WTC11 (cell line): ENCODE data around the gene KCNIP4. TPM values are rescaled to one million over a fixed set of nuclear protein-coding genes. Genes with fewer than 3 reads are reported as not detected.

Experiments used
- ATAC-seq: fragments of 200-7000 bp; cut with Tn5 transposase; 2 replicates; pipeline ENCODE4 v1.10.0; 2021; ENCODE audit warnings: mild to moderate bottlenecking, moderate library complexity
- CTCF ChIA-PET: fragments of 300-600 bp; sonication (Branson Sonifier 250); formaldehyde crosslinking; loops from one replicate; lab custom pipeline; 2021; ENCODE audit warnings: antibody characterized with exemption; lab: Charles Lee
- POLR2A ChIA-PET: fragments of 350-600 bp; sonication (Branson Sonifier 250); formaldehyde crosslinking; loops from one replicate; lab custom pipeline; 2021; ENCODE audit warnings: antibody characterized with exemption; lab: Charles Lee
- DNase-seq: peaks from one replicate; pipeline ENCODE4 v3.0.0; 2021; ENCODE audit warnings: low spot score
- H3K27ac Mint-ChIP-seq: 2 replicates; pipeline ENCODE4 v1.8.0; 2021; ENCODE audit warnings: mixed read lengths
- H3K27me3 Mint-ChIP-seq: 2 replicates; pipeline ENCODE4 v1.8.0; 2021; ENCODE audit warnings: low read depth, mild to moderate bottlenecking, moderate library complexity, mixed read lengths
- H3K36me3 Mint-ChIP-seq: 2 replicates; pipeline ENCODE4 v1.8.0; 2021; ENCODE audit warnings: mixed read lengths
- H3K4me1 Mint-ChIP-seq: 2 replicates; pipeline ENCODE4 v1.8.0; 2022; ENCODE audit warnings: mixed read lengths
- H3K4me3 Mint-ChIP-seq: 2 replicates; pipeline ENCODE4 v1.8.0; 2021; ENCODE audit warnings: mild to moderate bottlenecking, moderate library complexity, mixed read lengths
- H3K9me3 Mint-ChIP-seq: 2 replicates; pipeline ENCODE4 v1.8.0; 2021; ENCODE audit warnings: mixed read lengths
- CREB1 ChIP-seq: sonication (generic); formaldehyde crosslinking; IDR thresholded peaks from 2 replicates; pipeline ENCODE4 v1.8.0; 2023; ENCODE audit warnings: mild to moderate bottlenecking, missing genetic modification reagents
- FOXK1 ChIP-seq: sonication (generic); formaldehyde crosslinking; IDR thresholded peaks from 2 replicates; pipeline ENCODE4 v1.8.0; 2022; ENCODE audit warnings: mild to moderate bottlenecking, moderate library complexity, missing genetic modification reagents
- HMGA2 ChIP-seq: fragments of 250-450 bp; sonication (Bioruptor Pico); IDR thresholded peaks from 2 replicates; pipeline ENCODE4 v1.4.0; 2021; ENCODE audit warnings: mild to moderate bottlenecking, moderate library complexity
- HMGXB4 ChIP-seq: sonication (generic); formaldehyde crosslinking; IDR thresholded peaks from 2 replicates; pipeline ENCODE4 v1.8.1; 2023; ENCODE audit warnings: mild to moderate bottlenecking, moderate library complexity, missing genetic modification reagents
- IRF2 ChIP-seq: sonication (generic); formaldehyde crosslinking; IDR thresholded peaks from 2 replicates; pipeline ENCODE4 v1.8.0; 2022; ENCODE audit warnings: low read depth, missing genetic modification reagents, borderline replicate concordance
- JUN ChIP-seq: sonication (generic); formaldehyde crosslinking; IDR thresholded peaks from 2 replicates; pipeline ENCODE4 v1.8.0; 2023; ENCODE audit warnings: mild to moderate bottlenecking, missing genetic modification reagents
- MYBL2 ChIP-seq: sonication (generic); formaldehyde crosslinking; IDR thresholded peaks from 2 replicates; pipeline ENCODE4 v1.8.1; 2023; ENCODE audit warnings: mild to moderate bottlenecking, moderate library complexity, missing genetic modification reagents
- PRRX2 ChIP-seq: fragments of 250-450 bp; sonication (Bioruptor Pico); IDR thresholded peaks from 2 replicates; pipeline ENCODE4 v1.8.0; 2021; ENCODE audit warnings: mild to moderate bottlenecking
- TEAD1 ChIP-seq: sonication (generic); formaldehyde crosslinking; IDR thresholded peaks from 2 replicates; pipeline ENCODE4 v1.8.0; 2022; ENCODE audit warnings: mild to moderate bottlenecking, missing genetic modification reagents
- ZNF232 ChIP-seq: sonication (generic); formaldehyde crosslinking; IDR thresholded peaks from 2 replicates; pipeline ENCODE4 v1.8.0; 2022; ENCODE audit warnings: mild to moderate bottlenecking, missing genetic modification reagents
- ZNF423 ChIP-seq: fragments of 250-450 bp; sonication (Bioruptor Pico); IDR thresholded peaks from 2 replicates; pipeline ENCODE4 v2.1.2; 2022; ENCODE audit warnings: mild to moderate bottlenecking, moderate library complexity
- total RNA-seq: library from RNA; stranded (reverse); gene quantifications from 3 replicates; pipeline ENCODE4 v1.2.3, GENCODE V29; 2021
- TF ChIP-seq, protein P1 (sequence below): sonication (generic); formaldehyde crosslinking; IDR thresholded peaks from 2 replicates; pipeline ENCODE4 v1.8.1; 2022; ENCODE audit warnings: mild to moderate bottlenecking, moderate library complexity, missing genetic modification reagents
- TF ChIP-seq, protein P2 (sequence below): fragments of 250-450 bp; sonication (Bioruptor Pico); IDR thresholded peaks from 2 replicates; pipeline ENCODE4 v1.9.0; 2021; ENCODE audit warnings: moderate library complexity, mild to moderate bottlenecking, inconsistent platforms, borderline replicate concordance
- TF ChIP-seq, protein P3 (sequence below): sonication (generic); formaldehyde crosslinking; IDR thresholded peaks from 2 replicates; pipeline ENCODE4 v1.8.0; 2023; ENCODE audit warnings: missing genetic modification reagents
- TF ChIP-seq, protein P4 (sequence below): sonication (generic); formaldehyde crosslinking; IDR thresholded peaks from 2 replicates; pipeline ENCODE4 v1.8.0; 2022; ENCODE audit warnings: mild to moderate bottlenecking, missing genetic modification reagents
- TF ChIP-seq, protein P5 (sequence below): sonication (generic); formaldehyde crosslinking; IDR thresholded peaks from 2 replicates; pipeline ENCODE4 v1.8.1; 2023; ENCODE audit warnings: mild to moderate bottlenecking, missing genetic modification reagents
- TF ChIP-seq, protein P6 (sequence below): sonication (generic); formaldehyde crosslinking; conservative IDR thresholded peaks from 2 replicates; pipeline ENCODE4 v1.8.1; 2022; ENCODE audit warnings: mild to moderate bottlenecking, missing genetic modification reagents
- TF ChIP-seq, protein P7 (sequence below): sonication (generic); formaldehyde crosslinking; IDR thresholded peaks from 2 replicates; pipeline ENCODE4 v1.8.1; 2023; ENCODE audit warnings: mild to moderate bottlenecking, missing genetic modification reagents
- TF ChIP-seq, protein P8 (sequence below): sonication (generic); formaldehyde crosslinking; IDR thresholded peaks from 2 replicates; pipeline ENCODE4 v1.8.0; 2022; ENCODE audit warnings: mild to moderate bottlenecking, missing genetic modification reagents

The KCNIP4 gene
- total RNA-seq, 1 experiment from 2014 or later: not detected

DNA sequence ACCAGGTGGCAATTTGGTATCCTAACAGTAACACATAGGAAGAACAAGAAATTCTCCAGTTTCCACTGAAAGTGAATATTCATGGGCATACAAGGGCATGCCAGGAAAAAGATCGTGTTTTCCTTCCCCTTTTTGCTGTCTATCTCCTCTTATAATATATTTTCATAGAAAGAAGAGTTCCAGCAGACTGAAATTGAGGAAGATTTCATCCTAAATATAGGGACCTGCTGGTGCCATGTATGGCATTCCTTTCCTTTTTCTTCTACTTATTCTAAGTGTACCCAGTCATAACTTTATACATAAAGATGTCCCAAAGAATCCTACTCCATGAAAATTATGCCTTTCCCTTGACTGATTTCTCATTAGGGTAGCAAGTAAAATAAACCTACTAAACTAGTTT is 40.8 kb upstream of the KCNIP4 start:
- no peak overlapping the region for H3K27ac Mint-ChIP-seq
- no peaks in the 10 kb centered on the region for H3K27me3 Mint-ChIP-seq
- H3K4me1 Mint-ChIP-seq: no peaks in the 10 kb centered on the region
- no peaks in the 10 kb centered on the region for H3K36me3 Mint-ChIP-seq
- TF ChIP-seq, protein P1, sequence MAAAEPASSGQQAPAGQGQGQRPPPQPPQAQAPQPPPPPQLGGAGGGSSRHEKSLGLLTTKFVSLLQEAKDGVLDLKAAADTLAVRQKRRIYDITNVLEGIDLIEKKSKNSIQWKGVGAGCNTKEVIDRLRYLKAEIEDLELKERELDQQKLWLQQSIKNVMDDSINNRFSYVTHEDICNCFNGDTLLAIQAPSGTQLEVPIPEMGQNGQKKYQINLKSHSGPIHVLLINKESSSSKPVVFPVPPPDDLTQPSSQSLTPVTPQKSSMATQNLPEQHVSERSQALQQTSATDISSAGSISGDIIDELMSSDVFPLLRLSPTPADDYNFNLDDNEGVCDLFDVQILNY (CRISPR knock-in tag): no peak
- TF ChIP-seq, protein P2, sequence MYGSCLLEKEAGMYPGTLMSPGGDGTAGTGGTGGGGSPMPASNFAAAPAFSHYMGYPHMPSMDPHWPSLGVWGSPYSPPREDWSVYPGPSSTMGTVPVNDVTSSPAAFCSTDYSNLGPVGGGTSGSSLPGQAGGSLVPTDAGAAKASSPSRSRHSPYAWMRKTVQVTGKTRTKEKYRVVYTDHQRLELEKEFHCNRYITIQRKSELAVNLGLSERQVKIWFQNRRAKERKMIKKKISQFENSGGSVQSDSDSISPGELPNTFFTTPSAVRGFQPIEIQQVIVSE (CRISPR knock-in tag): no peak
- TF ChIP-seq, protein P3, sequence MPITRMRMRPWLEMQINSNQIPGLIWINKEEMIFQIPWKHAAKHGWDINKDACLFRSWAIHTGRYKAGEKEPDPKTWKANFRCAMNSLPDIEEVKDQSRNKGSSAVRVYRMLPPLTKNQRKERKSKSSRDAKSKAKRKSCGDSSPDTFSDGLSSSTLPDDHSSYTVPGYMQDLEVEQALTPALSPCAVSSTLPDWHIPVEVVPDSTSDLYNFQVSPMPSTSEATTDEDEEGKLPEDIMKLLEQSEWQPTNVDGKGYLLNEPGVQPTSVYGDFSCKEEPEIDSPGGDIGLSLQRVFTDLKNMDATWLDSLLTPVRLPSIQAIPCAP (CRISPR knock-in tag): no peak
- TF ChIP-seq, protein P4, sequence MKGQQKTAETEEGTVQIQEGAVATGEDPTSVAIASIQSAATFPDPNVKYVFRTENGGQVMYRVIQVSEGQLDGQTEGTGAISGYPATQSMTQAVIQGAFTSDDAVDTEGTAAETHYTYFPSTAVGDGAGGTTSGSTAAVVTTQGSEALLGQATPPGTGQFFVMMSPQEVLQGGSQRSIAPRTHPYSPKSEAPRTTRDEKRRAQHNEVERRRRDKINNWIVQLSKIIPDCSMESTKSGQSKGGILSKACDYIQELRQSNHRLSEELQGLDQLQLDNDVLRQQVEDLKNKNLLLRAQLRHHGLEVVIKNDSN (CRISPR knock-in tag): no peak
- TF ChIP-seq TEAD1 (CRISPR knock-in tag) (no peak), MYBL2 (CRISPR knock-in tag) (no peak), IRF2 (CRISPR knock-in tag) (no peak), HMGXB4 (no peak), PRRX2 (CRISPR knock-in tag) (no peak)
- TF ChIP-seq, protein P5, sequence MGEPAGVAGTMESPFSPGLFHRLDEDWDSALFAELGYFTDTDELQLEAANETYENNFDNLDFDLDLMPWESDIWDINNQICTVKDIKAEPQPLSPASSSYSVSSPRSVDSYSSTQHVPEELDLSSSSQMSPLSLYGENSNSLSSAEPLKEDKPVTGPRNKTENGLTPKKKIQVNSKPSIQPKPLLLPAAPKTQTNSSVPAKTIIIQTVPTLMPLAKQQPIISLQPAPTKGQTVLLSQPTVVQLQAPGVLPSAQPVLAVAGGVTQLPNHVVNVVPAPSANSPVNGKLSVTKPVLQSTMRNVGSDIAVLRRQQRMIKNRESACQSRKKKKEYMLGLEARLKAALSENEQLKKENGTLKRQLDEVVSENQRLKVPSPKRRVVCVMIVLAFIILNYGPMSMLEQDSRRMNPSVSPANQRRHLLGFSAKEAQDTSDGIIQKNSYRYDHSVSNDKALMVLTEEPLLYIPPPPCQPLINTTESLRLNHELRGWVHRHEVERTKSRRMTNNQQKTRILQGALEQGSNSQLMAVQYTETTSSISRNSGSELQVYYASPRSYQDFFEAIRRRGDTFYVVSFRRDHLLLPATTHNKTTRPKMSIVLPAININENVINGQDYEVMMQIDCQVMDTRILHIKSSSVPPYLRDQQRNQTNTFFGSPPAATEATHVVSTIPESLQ (CRISPR knock-in tag): no peak
- TF ChIP-seq, protein P6, sequence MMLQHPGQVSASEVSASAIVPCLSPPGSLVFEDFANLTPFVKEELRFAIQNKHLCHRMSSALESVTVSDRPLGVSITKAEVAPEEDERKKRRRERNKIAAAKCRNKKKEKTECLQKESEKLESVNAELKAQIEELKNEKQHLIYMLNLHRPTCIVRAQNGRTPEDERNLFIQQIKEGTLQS (CRISPR knock-in tag): no peak
- H3K9me3 Mint-ChIP-seq: 0 out of 2 replicates have a peak, but pooled peaks cover 5% of the 10 kb centered on the region
- ChIA-PET CTCF (no interaction called here), POLR2A (no interaction called here)
- no peak overlapping the region for H3K4me3 Mint-ChIP-seq
- ATAC-seq: no peak
- DNase-seq: no peak

- ATAC-seq: no peak
Observed at GRCh38 chr4:21986307-21986706, 37.7 kb upstream of the KCNIP4 start.

More at GRCh38 chr4:21986307-21986706, 37.7 kb upstream of the KCNIP4 start:
- Mint-ChIP-seq H3K27ac (no peak overlapping the region), H3K27me3 (no peaks in the 10 kb centered on the region)
- TF ChIP-seq, protein P7, sequence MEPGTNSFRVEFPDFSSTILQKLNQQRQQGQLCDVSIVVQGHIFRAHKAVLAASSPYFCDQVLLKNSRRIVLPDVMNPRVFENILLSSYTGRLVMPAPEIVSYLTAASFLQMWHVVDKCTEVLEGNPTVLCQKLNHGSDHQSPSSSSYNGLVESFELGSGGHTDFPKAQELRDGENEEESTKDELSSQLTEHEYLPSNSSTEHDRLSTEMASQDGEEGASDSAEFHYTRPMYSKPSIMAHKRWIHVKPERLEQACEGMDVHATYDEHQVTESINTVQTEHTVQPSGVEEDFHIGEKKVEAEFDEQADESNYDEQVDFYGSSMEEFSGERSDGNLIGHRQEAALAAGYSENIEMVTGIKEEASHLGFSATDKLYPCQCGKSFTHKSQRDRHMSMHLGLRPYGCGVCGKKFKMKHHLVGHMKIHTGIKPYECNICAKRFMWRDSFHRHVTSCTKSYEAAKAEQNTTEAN: no peak
- TF ChIP-seq ZNF423: no peak
- TF ChIP-seq, protein P6 (CRISPR knock-in tag): no peak
- TF ChIP-seq HMGA2 (CRISPR knock-in tag): no peak
- no peak for TF ChIP-seq CREB1 (CRISPR knock-in tag)
- no peak for TF ChIP-seq ZNF232
- TF ChIP-seq FOXK1 (CRISPR knock-in tag): no peak
- TF ChIP-seq, protein P8, sequence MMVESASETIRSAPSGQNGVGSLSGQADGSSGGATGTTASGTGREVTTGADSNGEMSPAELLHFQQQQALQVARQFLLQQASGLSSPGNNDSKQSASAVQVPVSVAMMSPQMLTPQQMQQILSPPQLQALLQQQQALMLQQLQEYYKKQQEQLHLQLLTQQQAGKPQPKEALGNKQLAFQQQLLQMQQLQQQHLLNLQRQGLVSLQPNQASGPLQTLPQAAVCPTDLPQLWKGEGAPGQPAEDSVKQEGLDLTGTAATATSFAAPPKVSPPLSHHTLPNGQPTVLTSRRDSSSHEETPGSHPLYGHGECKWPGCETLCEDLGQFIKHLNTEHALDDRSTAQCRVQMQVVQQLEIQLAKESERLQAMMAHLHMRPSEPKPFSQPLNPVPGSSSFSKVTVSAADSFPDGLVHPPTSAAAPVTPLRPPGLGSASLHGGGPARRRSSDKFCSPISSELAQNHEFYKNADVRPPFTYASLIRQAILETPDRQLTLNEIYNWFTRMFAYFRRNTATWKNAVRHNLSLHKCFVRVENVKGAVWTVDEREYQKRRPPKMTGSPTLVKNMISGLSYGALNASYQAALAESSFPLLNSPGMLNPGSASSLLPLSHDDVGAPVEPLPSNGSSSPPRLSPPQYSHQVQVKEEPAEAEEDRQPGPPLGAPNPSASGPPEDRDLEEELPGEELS: no peak
- TF ChIP-seq JUN (CRISPR knock-in tag): no peak
- TF ChIP-seq, protein P5 (CRISPR knock-in tag): no peak
- TF ChIP-seq, all 79 proteins: peak for 0
- ChIA-PET POLR2A (no interaction called here), CTCF (no interaction called here)
- Mint-ChIP-seq H3K9me3 (0 out of 2 replicates have a peak, but pooled peaks cover 5% of the 10 kb centered on the region), H3K36me3 (no peaks in the 10 kb centered on the region), H3K4me1 (peaks cover 6% of the 10 kb centered on the region; the same call in 1 of the 2 replicates), H3K4me3 (no peak overlapping the region)
- DNase-seq: no peak
